Measurements from ENCODE around the gene IGFBP2. TPM values are rescaled to one million over a fixed set of nuclear protein-coding genes. Genes with fewer than 3 reads are reported as not detected.

IGFBP2 gene
- total and polyA plus RNA-seq, 9 of the 15 experiments (the other 6 are each of a cell fraction or from before 2014, with no cell fraction given) = 0.93 TPM; not detected in 8

GRCh38 chr2:216635701-216636550 lies 2.7 kb downstream of the IGFBP2 start:
- ChIA-PET POLR2A (no interaction called here), CTCF (ENCODE audit: low intra/inter-chr PET ratio) (no interaction called here)
- H3K79me2 ChIP-seq (ENCODE audit: control insufficient read depth, insufficient read depth, low read length) = no peaks in the 10 kb centered on the region
- H3K27ac ChIP-seq (ENCODE audit: extremely low read depth, low read depth, low read length) = no peak overlapping the region
- no peaks in the 10 kb centered on the region for H3K9me1 ChIP-seq (ENCODE audit: control insufficient read depth, insufficient read depth, low read length)
- no peak for ATAC-seq
- TF ChIP-seq ZNF583 (CRISPR knock-in tag; IDR thresholded peaks at IDR 0.05) (no peak), CHCHD3 (CRISPR knock-in tag; IDR thresholded peaks at IDR 0.05) (no peak), KDM2B (CRISPR knock-in tag; IDR thresholded peaks at IDR 0.05) (no peak), GMEB1 (CRISPR knock-in tag; IDR thresholded peaks at IDR 0.05) (no peak), SRF (CRISPR knock-in tag; IDR thresholded peaks at IDR 0.05) (no peak), CREB1 (IDR thresholded peaks at IDR 0.05) (no peak), CREB1 (CRISPR knock-in tag; IDR thresholded peaks at IDR 0.05) (no peak), L3MBTL2 (IDR thresholded peaks at IDR 0.05) (no peak), ARID1B (IDR thresholded peaks at IDR 0.05) (no peak), NFE2 (IDR thresholded peaks at IDR 0.05; ENCODE audit: low read depth) (no peak), SMARCB1 (IDR thresholded peaks at IDR 0.05; ENCODE audit: insufficient read length, low read depth) (no peak), ZNF445 (CRISPR knock-in tag; IDR thresholded peaks at IDR 0.05; ENCODE audit: low read depth) (no peak), TEAD4 (IDR thresholded peaks at IDR 0.05; ENCODE audit: low read length) (no peak), TEAD4 (CRISPR knock-in tag; IDR thresholded peaks at IDR 0.05; ENCODE audit: borderline replicate concordance) (no peak), PTTG1 (tag; IDR thresholded peaks at IDR 0.05; ENCODE audit: low read depth) (no peak), CBX8 (IDR thresholded peaks at IDR 0.05; ENCODE audit: borderline replicate concordance, extremely low read depth, low read depth, low read length, poor library complexity, severe bottlenecking) (no peak), NFIC (IDR thresholded peaks at IDR 0.05) (no peak), HMBOX1 (IDR thresholded peaks at IDR 0.05) (no peak), ZKSCAN1 (IDR thresholded peaks at IDR 0.05; ENCODE audit: low read depth, low read length) (no peak)
- TF ChIP-seq, protein P1, sequence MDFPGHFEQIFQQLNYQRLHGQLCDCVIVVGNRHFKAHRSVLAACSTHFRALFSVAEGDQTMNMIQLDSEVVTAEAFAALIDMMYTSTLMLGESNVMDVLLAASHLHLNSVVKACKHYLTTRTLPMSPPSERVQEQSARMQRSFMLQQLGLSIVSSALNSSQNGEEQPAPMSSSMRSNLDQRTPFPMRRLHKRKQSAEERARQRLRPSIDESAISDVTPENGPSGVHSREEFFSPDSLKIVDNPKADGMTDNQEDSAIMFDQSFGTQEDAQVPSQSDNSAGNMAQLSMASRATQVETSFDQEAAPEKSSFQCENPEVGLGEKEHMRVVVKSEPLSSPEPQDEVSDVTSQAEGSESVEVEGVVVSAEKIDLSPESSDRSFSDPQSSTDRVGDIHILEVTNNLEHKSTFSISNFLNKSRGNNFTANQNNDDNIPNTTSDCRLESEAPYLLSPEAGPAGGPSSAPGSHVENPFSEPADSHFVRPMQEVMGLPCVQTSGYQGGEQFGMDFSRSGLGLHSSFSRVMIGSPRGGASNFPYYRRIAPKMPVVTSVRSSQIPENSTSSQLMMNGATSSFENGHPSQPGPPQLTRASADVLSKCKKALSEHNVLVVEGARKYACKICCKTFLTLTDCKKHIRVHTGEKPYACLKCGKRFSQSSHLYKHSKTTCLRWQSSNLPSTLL (IDR thresholded peaks at IDR 0.05) = no peak
- H2AFZ ChIP-seq (ENCODE audit: low read depth, low read length) = no peak overlapping the region
- H3K27me3 ChIP-seq (ENCODE audit: control insufficient read depth in 2 of 2, insufficient read depth in 2 of 2, low read length in 2 of 2) = peaks cover 5 to 48% of the 10 kb centered on the region in 2 experiments; a peak in 4 of 5 replicates
- H3K9me3 ChIP-seq (replicated peaks; ENCODE audit: control insufficient read depth, insufficient read depth, low read depth, low read length) = no peaks in the 10 kb centered on the region
- no peak for DNase-seq (ENCODE audit: extremely low read depth in 1 of 4, low spot score in 3 of 4)
- BruUV-seq (replicated peaks) = no TSS peak
- WGBS (ENCODE audit: insufficient coverage, low coverage, missing lambda C conversion rate) = 10% methylated on average over 8 of the region's 18 CpGs
- no peak overlapping the region for H3K9ac ChIP-seq (ENCODE audit: insufficient read depth in 1 of 2, low read depth in 2 of 2, low read length in 2 of 2)
- no peaks in the 10 kb centered on the region; a peak in 1 of 5 replicates for H3K4me1 ChIP-seq (replicated peaks in 1 of 2; ENCODE audit: control insufficient read depth in 2 of 2, insufficient read depth in 2 of 2, low read length in 2 of 2)
- no peaks in the 10 kb centered on the region for H3K36me3 ChIP-seq (ENCODE audit: control insufficient read depth, insufficient read depth, low read length)
- FAIRE-seq = no peak
- no peak overlapping the region for H3K4me3 ChIP-seq
- no peaks in the 10 kb centered on the region for H4K20me1 ChIP-seq (replicated peaks; ENCODE audit: control insufficient read depth, insufficient read depth, low read length)
- in situ Hi-C loops (cut with MboI) = no loop called here
- H3K4me2 ChIP-seq (ENCODE audit: insufficient read depth, low read length) = no peak overlapping the region
- intact Hi-C loops (cut with micrococcal nuclease) = no loop called here
